GM13977 (cell line): ENCODE results near the gene AGAP5.

Experiments
- DNase-seq: peaks from one replicate; pipeline ENCODE4 v3.0.0; 2012; ENCODE audit warnings: low spot score
- CTCF ChIP-seq: IDR thresholded peaks from 2 replicates; pipeline ENCODE4 v1.5.1; 2012; ENCODE audit warnings: mild to moderate bottlenecking, control low read depth; ENCODE audit not compliant: insufficient read depth; ENCODE audit errors: extremely low read depth, missing control alignments
- in situ Hi-C: fragments of 300-500 bp; cut with MboI; formaldehyde crosslinking; loops from one replicate; pipeline ENCODE4 v1.12.0; 2022; ENCODE audit warnings: low sequenced_read_pairs, low pct_unique_long_range_greater_than_20kb, mixed read lengths, inconsistent platforms; ENCODE audit not compliant: unreplicated experiment

The AGAP5 gene

GRCh38 chr10:73648975-73649829 lies 48.7 kb downstream of the AGAP5 start:
- no peak for DNase-seq
- in situ Hi-C loops: loop anchor here (25.0 kb wide), 1 partner anchor 387 kb away; the partner anchor contains the start of gene MRPS16
- no peak for TF ChIP-seq CTCF

DNA sequence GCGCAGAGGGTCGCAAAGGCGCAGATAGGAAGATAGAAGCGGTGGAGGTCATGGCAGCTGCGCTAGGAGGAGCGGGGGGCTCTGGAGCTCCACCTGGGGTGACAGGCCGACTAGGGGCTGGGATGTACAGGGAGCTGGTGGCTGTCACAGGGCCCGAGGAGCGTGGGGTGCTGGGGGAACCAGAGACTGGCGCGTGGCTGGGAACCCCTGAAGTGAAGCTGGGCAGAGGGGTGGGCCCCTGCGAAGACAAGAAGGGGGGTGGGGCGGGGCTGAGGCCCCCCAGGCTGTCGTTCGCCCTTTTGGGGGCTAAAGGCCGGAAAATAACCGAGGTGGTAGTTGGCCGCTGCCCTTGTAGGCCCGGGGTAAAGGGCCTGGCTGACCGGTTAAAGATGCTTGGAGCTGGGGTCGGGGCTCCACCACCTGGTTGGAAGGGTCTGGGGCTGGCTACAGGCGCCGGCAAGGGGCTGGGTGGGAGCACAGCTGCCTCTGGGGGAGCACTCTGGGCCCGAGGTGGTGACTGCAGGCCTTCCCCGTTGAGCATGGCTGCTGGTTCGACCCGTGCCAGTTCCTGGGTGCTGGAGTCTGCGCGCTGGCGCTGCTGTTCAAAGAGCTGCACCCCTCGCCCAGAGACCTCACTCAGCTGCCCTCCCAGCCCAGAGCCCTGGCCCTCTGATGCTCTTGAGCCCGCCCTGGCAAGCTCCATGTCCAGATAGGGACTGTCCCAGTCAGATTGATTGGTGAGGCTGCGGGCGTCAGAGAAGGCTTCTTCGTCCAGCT lies 49.8 kb downstream of the AGAP5 start:
- no peak for DNase-seq
- TF ChIP-seq CTCF: no peak
- in situ Hi-C loops: loop anchor here (25.0 kb wide), 1 partner anchor 386 kb away; the partner anchor contains the start of gene MRPS16

DNA sequence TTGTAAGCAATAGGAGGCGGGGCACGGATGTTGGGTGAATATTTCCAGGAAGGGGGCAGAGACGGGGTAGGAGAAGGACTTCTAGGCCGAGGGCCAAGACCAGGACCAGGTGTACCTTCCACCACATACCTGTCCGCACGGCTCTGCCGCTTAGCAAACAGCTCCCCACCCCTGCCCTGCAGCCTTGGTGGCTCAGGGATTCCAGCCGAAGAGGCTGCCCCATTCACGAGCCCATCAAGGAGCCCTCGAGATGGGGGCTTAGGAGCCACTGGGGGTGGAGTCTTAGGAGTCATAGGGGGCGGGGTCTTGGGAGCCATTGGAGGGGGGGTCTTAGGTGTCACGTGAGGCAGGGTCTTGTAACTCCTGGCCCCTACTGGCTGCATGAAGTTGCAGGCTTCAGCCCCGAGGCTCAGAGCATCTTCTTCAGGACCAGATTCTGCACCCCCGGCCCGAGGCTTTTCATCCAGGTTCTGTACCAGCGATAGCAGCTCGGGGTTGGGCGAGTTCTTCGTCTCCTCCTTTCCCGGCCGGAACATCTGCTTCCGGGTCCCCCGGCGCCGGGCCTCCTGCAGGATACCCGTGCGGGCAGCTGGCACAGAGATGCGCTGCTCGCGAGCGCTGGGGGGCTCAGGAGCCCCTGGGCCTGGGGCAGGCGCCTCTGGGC lies 50.6 kb downstream of the AGAP5 start:
- in situ Hi-C loops: loop anchor here (25.0 kb wide), 1 partner anchor 385 kb away; the partner anchor contains the start of gene MRPS16

GRCh38 chr10:73646598-73647041 lies 51.3 kb downstream of the AGAP5 start:
- TF ChIP-seq CTCF: no peak
- no peak for DNase-seq
- in situ Hi-C loops: loop anchor here (25.0 kb wide), 1 partner anchor 384 kb away; the partner anchor contains the start of gene MRPS16

More for the DNA sequence above, 50.6 kb downstream of the AGAP5 start:
- TF ChIP-seq CTCF: no peak
- DNase-seq: peak; percentile 62

- in situ Hi-C loops: loop anchor here (25.0 kb wide), 1 partner anchor 383 kb away; the partner anchor contains the start of gene MRPS16
- no peak for DNase-seq
- no peak for TF ChIP-seq CTCF
These were observed 52.7 kb downstream of the AGAP5 start for GRCh38 chr10:73645251-73645650.

DNA sequence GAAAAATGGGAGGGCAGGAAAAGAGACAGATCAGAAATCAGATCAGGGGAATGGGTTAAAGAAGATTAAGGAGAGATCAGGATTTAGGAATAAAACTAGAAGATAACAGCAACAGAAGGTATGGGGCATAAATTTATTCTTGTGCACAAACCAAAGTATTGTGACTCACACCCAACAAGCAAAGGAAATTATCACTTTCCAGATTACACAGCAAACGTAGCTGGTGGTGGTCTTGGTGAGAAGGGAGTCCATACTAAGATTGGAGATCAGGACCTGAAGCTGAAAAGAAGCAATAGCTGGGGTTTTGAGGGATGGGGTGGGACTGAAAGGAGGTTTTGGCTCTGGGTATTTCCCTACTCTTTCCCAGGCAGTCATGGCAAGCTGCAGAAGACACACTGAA lies 53.1 kb downstream of the AGAP5 start:
- in situ Hi-C loops: loop anchor here (5.0 to 25.0 kb wide), 2 partner anchors 107 to 382 kb away; partner anchors contain the start of gene MRPS16
- TF ChIP-seq CTCF: no peak
- no peak for DNase-seq
